Fibroblast of the aortic adventitia (primary cell): ENCODE results near the gene CIDEB. TPM values are rescaled to one million over a fixed set of nuclear protein-coding genes. Genes with fewer than 3 reads are reported as not detected.

Experiments used
- DNase-seq: peaks from one replicate; pipeline ENCODE4 v3.0.0-alpha.2; 2010; ENCODE audit warnings: low read depth
- H3K4me3 ChIP-seq: 2 replicates; pipeline ENCODE4 v1.5.1; 2011; ENCODE audit warnings: low read depth, mild to moderate bottlenecking, control low read depth, low read length, moderate library complexity
- total RNA-seq: library from RNA; depleted of rRNA; stranded (reverse); fragments of >200 nt; gene quantifications from 2 replicates; pipeline ENCODE4 v1.2.3, GENCODE V29; 2012; ENCODE audit warnings: low replicate concordance
- TF ChIP-seq, protein P1 (sequence below): IDR thresholded peaks from 2 replicates; pipeline ENCODE4 v1.5.1; 2011; ENCODE audit warnings: mild to moderate bottlenecking, low read length, control low read depth, inconsistent platforms; ENCODE audit not compliant: insufficient read depth

The CIDEB gene
- total RNA-seq, 1 donor: 4.2 TPM

DNA sequence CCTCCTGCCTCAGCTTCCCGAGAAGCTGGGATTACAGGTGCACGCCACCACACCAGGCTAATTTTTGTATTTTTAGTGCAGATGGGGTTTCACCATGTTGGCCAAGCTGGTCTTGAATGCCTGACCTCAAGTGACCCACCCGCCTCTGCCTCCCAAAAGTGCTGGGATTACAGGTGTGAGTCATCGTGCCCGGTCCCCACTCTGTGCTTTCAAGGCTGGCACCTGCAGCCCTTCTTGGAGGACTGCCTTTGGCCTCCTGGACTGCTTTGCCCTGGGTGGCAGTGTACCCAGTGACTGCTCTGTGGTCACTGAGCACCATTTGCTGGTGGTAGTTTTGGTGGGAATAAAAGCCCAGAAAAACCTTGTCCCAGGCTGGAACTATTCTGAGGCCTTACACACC, 20.8 kb downstream of the CIDEB start:
- TF ChIP-seq, protein P1, sequence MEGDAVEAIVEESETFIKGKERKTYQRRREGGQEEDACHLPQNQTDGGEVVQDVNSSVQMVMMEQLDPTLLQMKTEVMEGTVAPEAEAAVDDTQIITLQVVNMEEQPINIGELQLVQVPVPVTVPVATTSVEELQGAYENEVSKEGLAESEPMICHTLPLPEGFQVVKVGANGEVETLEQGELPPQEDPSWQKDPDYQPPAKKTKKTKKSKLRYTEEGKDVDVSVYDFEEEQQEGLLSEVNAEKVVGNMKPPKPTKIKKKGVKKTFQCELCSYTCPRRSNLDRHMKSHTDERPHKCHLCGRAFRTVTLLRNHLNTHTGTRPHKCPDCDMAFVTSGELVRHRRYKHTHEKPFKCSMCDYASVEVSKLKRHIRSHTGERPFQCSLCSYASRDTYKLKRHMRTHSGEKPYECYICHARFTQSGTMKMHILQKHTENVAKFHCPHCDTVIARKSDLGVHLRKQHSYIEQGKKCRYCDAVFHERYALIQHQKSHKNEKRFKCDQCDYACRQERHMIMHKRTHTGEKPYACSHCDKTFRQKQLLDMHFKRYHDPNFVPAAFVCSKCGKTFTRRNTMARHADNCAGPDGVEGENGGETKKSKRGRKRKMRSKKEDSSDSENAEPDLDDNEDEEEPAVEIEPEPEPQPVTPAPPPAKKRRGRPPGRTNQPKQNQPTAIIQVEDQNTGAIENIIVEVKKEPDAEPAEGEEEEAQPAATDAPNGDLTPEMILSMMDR: no peak
- no peak for DNase-seq

DNA sequence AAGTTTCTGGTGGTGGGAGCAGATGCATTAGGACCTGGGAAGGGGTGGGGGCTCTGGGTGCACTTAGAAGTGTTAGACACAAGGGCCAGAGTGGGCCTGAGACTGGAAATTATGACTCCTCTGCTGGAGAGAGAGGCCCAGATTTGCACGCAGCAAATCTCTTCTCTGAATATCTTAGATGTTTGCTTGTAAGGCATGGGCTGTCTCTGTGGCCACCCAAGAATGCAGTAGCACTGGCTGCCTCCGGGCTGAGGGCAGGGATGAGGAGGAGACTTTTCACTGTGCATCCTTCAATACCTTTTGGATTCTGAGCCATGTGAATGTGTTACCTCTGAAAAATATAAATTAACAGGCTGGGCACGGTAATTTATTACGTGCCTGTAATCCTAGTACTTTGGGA, 22.4 kb downstream of the CIDEB start:
- TF ChIP-seq, protein P1: no peak
- H3K4me3 ChIP-seq: no peak overlapping the region
- DNase-seq: no peak

More for the DNA sequence above, 20.8 kb downstream of the CIDEB start:
- H3K4me3 ChIP-seq: no peak overlapping the region

DNA sequence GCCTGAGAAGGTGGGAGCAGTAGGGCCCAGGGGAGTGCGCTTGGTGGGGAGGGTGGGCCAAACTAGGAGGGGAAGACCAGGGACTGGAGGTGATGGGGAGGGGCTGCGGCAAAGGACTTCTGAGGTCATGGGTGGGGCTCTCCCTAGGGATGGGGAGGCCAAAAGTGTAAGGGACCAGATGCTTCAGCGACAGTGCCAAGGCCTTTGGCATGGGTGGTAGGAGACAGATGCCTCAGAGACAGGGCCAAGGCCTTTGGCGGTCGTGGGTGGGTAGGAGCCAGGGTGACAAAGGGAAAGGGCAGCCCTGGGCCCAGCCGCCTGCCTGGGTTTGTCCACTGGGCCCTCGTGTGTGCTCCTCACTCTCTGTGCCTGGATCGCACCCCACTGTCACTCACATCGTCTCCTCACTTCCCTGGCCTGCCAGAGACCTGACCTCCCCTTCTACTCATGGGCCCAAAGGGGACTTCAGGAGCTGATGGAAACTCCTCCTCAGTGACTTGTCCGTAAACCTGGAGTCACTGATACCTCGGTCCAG, 23.2 kb downstream of the CIDEB start:
- no peak overlapping the region for H3K4me3 ChIP-seq
- no peak for DNase-seq
- TF ChIP-seq, protein P1: no peak

DNA sequence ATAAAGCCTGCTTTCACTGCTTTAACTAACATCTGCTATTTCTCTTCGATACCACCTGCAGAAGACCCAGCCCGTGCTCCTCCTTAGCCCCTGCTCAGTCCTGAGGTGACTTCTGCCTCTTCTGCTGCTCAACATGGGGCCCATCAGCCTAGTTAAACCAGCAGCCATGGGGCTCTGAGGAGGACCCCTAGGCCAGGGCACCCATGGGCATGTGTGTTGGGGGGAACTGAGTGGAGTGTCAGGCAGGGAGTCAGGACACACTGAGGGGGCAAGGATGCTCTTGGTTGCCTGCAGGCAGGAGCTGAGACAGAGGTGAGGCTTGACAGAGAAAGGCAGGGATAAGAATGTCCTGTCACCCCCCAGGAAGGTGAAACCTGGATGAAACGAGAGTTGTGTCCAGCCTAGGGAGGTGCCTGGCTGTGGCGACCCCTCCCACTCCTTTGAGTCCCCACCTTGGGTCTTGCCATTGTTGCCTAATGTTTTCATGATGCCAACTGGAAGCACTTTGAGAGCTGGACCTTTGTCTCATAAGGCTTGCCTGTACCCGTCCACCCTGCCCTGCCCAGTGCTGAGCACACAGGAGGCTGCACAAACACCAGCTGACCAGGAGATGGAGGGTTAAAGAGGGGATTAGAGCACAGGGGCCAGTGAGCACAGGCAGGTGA, 23.8 kb downstream of the CIDEB start:
- TF ChIP-seq, protein P1: no peak
- no peak for DNase-seq
- H3K4me3 ChIP-seq: no peak overlapping the region

DNA sequence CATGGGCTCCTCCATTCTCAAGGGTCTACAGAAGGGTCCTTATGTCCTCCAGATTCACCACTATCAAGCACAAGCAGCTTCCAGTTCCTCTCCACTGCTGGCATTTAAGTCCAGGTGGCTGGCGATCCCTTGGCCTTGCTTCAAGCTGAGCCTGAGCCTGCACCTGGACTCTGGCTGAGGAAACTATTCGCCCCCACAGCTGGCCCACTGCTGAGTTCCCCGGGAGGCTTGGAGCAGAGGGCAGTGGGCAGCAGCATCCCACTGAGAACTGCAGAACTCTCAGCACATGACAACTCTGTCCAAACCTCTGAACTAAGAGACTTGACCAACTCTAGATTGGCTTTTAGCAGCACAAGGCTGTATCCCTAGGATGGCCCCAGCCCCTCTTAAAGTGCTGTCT, 25.0 kb downstream of the CIDEB start:
- no peak for DNase-seq
- TF ChIP-seq, protein P1: no peak
- H3K4me3 ChIP-seq: no peak overlapping the region

DNA sequence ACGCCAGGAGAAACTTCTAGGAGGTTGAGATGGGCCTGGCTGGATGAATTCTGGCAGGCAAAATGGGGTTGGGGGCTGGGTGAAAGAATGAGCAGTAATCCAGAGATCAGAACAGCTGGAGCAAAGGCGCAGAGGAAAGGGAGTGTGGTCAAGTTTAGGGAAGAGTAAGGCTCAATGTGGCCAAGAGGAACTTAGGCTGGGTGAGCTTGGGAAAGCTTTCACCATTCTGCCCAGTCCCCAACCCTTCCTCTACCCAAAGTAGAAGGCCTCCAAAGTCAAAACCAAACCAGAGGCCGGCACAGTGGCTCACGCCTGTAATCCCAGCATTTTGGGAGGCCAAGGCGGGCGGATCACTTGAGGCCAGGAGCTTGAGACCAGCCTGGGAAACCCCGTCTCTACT, 26.1 kb downstream of the CIDEB start:
- H3K4me3 ChIP-seq: no peak overlapping the region
- DNase-seq: no peak
- TF ChIP-seq, protein P1: no peak
